HG03095 (cell line): Measurements from ENCODE around the gene IFIT3.
"Not testable (repeated sequence)": the region's sequence is repeated elsewhere in the genome, so short reads cannot be mapped to it uniquely, and the experiment has no call there.

Source experiments
- ATAC-seq: cut with Tn5 transposase; IDR thresholded peaks from one replicate; pipeline ENCODE4 v1.9.1; 2021; ENCODE audit warnings: moderate library complexity; ENCODE audit not compliant: unreplicated experiment

IFIT3 gene

GRCh38 chr10:89303161-89303560, 24.6 kb upstream of the IFIT3 start:
- no peak for ATAC-seq

- ATAC-seq, result no peak
These were observed 23.8 kb upstream of the IFIT3 start for GRCh38 chr10:89304026-89304425.

GRCh38 chr10:89304446-89304845, 23.4 kb upstream of the IFIT3 start:
- no peak for ATAC-seq

GRCh38 chr10:89304925-89305324, 22.9 kb upstream of the IFIT3 start:
- ATAC-seq, result no peak

- no peak for ATAC-seq
These were observed 21.9 kb upstream of the IFIT3 start for GRCh38 chr10:89305766-89306433.

- no peak for ATAC-seq
These were observed 21.1 kb upstream of the IFIT3 start for GRCh38 chr10:89306434-89307268.

- ATAC-seq, result no peak
These were observed 20.6 kb upstream of the IFIT3 start for GRCh38 chr10:89307269-89307577.

- ATAC-seq, result no peak
These were observed 19.5 kb upstream of the IFIT3 start for GRCh38 chr10:89308266-89308665.

GRCh38 chr10:89308736-89309135, 19.1 kb upstream of the IFIT3 start:
- ATAC-seq, result no peak

GRCh38 chr10:89309156-89310055, 18.4 kb upstream of the IFIT3 start:
- no peak for ATAC-seq

- ATAC-seq, result no peak
These were observed 17.5 kb upstream of the IFIT3 start for GRCh38 chr10:89310056-89310893.

GRCh38 chr10:89312973-89313372, 14.8 kb upstream of the IFIT3 start:
- ATAC-seq, result no peak

- no peak for ATAC-seq
These were observed 13.1 kb upstream of the IFIT3 start for GRCh38 chr10:89314676-89315075.

- ATAC-seq, result not testable (repeated sequence)
These were observed 9.8 kb upstream of the IFIT3 start for GRCh38 chr10:89318047-89318446.

- ATAC-seq, result not testable (repeated sequence)
These were observed 2.7 kb upstream of the IFIT3 start for GRCh38 chr10:89325081-89325480.

GRCh38 chr10:89325856-89326255, 1.9 kb upstream of the IFIT3 start:
- not testable (repeated sequence) for ATAC-seq

- ATAC-seq, result no peak
These were observed 1.4 kb downstream of the IFIT3 start for GRCh38 chr10:89329151-89329550.

- ATAC-seq, result not testable (repeated sequence)
These were observed 2.2 kb downstream of the IFIT3 start for GRCh38 chr10:89330014-89330413.

- no peak for ATAC-seq
These were observed 2.9 kb downstream of the IFIT3 start for GRCh38 chr10:89330537-89331212.
